HG03025 (cell line): ENCODE results near the gene MRPS14.
"Not testable (repeated sequence)": the region's sequence is repeated elsewhere in the genome, so short reads cannot be mapped to it uniquely, and the experiment has no call there.

Experiments used
- ATAC-seq: cut with Tn5 transposase; IDR thresholded peaks from one replicate; pipeline ENCODE4 v1.9.1; 2021; ENCODE audit warnings: mild to moderate bottlenecking, moderate library complexity; ENCODE audit not compliant: unreplicated experiment, low FRiP score

Gene MRPS14

DNA sequence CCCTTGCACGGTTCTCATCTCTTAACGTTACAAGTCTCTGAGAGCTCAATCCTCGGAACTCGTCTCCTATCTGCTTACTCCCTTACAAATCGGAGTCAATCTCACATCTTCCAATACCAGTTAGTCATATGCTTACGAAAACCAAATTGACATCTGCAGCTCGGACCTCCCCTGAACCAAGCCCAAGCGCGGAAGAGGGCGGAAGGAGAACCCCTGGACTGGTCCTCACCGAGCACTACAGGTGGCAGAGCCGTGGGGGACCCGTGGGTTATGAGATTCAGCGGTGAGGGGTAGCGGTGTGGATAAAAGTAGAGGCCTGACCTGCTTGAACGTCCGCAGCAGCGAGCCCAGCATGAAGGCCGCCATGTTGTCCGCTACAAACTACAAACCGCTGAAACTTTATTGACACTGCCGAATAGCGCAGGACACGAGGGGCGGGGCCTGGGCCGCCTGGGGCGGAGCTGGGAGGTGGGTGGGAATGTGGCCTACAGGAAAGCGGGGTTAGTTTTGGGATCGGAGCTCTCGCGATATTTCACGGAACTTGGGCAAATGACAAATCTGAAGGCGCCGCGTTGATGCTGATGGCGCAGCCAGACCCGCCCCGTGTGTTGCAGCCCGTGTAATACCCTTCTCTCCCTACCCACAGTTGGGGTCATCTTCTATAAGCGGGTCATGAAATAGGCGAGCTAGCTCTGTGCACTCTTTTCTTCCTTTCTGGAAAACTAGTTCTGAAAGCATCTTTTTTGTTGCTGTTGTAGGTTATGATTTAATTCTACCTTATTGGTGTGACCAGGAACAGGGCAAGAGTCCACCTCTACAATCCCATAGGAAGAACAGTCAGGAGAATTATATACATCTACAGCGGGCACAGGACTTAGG is at the start of gene MRPS14:
TSS of gene MRPS14 (minus strand) at position 383 of the 879 bp plus-strand sequence. CDS start at position 366, 17 bp downstream.
- peak; percentile 92 for ATAC-seq

- no peak for ATAC-seq
These were observed 49.1 kb upstream of the MRPS14 start for GRCh38 chr1:175072099-175072951.

GRCh38 chr1:175071276-175071943 is 48.2 kb upstream of the MRPS14 start:
- ATAC-seq = no peak

- no peak for ATAC-seq
These were observed 47.6 kb upstream of the MRPS14 start for GRCh38 chr1:175070818-175071217.

- no peak for ATAC-seq
These were observed 44.3 kb upstream of the MRPS14 start, which contains the start of gene TNN for GRCh38 chr1:175067362-175068106. Gene TNN, plus strand, starts transcription at chr1:175067833. Its CDS starts 9,586 bp downstream, at chr1:175077419.

DNA sequence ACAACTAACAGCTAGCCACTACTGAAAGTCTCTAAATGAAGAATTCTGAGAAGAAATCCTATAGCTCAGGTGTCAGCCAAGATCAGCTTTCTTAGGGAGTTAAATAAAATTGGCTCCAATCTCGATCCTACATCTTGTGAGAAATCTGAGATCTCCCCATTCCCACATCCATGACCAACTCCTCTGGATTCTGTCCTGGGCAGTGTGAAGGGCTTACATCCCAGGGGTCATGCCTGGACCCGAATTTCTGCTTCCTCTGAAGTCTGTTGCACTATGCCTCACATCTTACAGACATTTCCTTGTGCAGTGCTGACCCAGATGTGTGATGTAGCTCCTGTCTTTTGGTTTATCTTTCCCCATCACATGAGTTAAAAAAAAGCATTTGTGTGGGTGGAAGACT is 39.6 kb upstream of the MRPS14 start:
- ATAC-seq = no peak

DNA sequence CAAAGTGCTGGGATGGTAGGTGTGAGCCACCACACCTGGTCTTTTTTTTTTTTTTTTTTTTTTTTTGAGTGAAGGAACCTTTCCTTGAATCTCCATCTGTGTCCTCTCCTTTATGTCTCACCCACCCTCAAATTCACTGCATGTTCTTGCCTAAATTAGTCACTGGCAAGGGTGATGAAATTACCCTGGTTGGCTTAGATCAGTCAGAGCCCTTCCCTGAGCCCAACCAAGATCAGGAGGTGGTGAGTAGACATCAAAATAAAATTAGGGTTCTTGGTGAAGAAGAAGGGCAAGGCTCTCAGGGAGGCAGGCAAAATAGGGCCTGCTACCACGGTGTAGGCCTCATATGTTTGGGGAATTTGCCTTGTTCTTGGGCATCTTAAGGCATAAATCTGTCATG is 39.1 kb upstream of the MRPS14 start:
- no peak for ATAC-seq

GRCh38 chr1:175054736-175055135 is 31.5 kb upstream of the MRPS14 start:
- ATAC-seq = no peak

GRCh38 chr1:175050992-175051391 is 27.8 kb upstream of the MRPS14 start:
- ATAC-seq = no peak

DNA sequence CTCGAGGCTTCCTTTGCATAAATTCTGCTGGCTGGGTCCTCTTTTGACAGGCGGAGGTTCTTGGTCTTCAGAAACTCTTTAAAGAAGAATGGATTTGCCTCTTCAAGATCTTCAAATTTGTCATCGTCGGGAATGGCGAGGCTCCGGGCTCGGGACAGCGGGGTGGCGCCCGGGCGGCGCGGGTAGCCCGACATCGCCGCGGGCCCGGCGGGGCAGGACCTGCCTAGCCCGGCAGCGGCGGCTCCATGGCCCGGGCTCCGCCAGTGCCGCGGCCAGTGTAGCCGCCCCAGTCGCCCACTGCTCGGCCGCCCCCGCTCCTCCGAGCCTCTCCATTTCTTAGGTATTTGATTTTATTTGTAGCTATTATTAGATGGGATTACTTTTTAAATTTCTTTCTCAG is 22.3 kb upstream of the MRPS14 start:
- no peak for ATAC-seq

DNA sequence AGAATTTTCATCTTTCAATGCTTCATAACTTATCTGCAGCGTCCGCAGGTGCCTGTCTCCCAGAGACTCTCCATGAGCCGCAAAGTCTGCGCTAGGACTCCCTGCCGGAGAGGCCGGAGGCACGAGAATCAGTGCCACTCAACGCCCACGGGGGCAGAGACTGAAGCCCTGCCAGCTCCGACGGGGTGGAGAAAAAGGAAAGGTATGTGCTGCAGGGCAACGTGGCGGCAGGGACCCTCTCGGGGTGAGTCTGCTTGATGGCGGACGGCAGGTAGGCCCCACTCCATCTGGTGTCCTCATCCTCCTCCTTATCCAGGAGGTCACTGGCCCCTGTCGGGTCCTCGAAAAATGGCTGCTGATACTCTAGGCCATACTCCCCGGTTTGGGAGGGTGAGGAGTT is 21.9 kb upstream of the MRPS14 start:
- ATAC-seq = no peak

- not testable (repeated sequence) for ATAC-seq
These were observed 21.4 kb upstream of the MRPS14 start for GRCh38 chr1:175044591-175044990.

- ATAC-seq = no peak
These were observed 20.6 kb upstream of the MRPS14 start for GRCh38 chr1:175043824-175044223.

GRCh38 chr1:175042650-175043049 is 19.4 kb upstream of the MRPS14 start:
- no peak for ATAC-seq

DNA sequence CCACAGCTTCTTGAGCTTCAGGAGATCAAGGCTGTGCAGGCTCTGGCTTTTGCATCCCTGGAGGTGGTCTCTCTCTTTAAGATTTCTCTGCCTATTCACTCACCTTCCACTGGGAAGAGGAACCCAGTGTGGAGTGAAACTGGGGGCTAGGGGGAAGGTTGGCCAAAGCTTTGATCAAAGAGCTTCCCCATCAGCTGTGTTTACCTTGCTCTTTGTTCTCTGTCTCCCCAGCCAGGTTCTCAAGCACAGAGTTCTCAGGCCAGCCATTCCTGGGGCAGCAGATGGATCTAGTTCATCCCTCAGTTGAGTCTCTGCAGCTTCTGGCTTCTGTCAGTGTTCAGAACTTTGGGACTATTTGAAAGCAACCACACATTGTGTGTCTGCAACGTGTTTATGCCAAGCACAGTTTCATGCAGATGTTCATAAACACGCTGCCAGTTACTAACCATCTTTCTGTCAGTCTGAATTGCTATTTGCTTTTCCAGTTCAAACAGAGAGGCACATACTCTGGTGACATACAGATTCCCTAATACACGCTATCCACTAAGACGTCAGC is 17.2 kb upstream of the MRPS14 start:
- ATAC-seq = no peak

DNA sequence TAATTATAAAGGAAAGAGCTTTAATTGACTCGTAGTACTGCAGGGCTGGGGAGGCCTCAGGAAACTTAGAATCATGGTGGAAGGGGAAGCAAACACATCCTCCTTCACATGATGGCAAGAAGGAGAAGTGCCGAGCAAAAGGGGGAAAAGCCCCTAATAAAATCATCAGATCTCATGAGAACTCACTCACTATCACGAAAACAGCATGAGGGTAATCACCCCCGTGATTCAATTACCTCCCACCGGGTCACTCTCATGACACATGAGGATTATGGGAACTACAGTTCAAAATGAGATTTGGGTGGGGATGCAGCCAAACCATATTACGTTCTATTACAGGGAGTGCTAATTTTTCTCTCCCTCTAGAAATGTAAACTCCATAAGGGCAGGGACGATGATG is 14.2 kb upstream of the MRPS14 start:
- no peak for ATAC-seq

DNA sequence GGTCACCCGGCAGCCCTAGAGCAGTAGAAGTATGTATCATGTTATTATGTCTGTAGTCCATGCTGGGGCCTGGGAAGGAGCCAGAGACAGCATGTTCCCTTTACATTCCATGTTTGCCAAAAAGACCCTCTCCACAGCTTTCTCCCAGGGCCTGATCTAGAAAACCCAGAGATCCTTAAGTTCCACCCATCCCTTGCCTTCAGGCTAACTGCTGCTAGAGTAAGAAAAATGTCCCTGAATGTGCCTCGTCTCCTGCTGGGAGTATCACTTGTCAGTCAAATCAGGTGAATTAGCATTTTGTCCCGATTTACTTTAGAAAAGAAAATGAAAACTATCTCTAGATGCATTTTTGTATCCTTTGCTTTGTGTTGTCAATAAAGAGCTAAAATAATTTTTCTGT is 13.3 kb upstream of the MRPS14 start:
- ATAC-seq = no peak

GRCh38 chr1:175035865-175036264 is 12.6 kb upstream of the MRPS14 start:
- no peak for ATAC-seq

- no peak for ATAC-seq
These were observed 11.6 kb upstream of the MRPS14 start for GRCh38 chr1:175034775-175035174.

- ATAC-seq = no peak
These were observed 10.7 kb upstream of the MRPS14 start for GRCh38 chr1:175033953-175034352.
